IPS-20b (cell line): Measurements from ENCODE around the gene MVK.

Source experiments
- H3K27ac ChIP-seq: one replicate; pipeline ENCODE4 v1.5.1; 2013; ENCODE audit warnings: low read length
- H3K27me3 ChIP-seq: 2 replicates; pipeline ENCODE4 v1.6.1; 2013; ENCODE audit warnings: mild to moderate bottlenecking, low read length, inconsistent platforms; ENCODE audit not compliant: insufficient read depth
- H3K36me3 ChIP-seq: 2 replicates; pipeline ENCODE4 v1.6.1; 2013; ENCODE audit warnings: low read depth, mild to moderate bottlenecking, inconsistent platforms, low read length, moderate library complexity; ENCODE audit not compliant: insufficient read depth
- H3K4me1 ChIP-seq: 2 replicates; pipeline ENCODE4 v1.6.1; 2013; ENCODE audit warnings: mild to moderate bottlenecking, control low read depth, inconsistent platforms, low read length, moderate library complexity; ENCODE audit not compliant: insufficient read depth
- H3K4me3 ChIP-seq: 2 replicates; pipeline ENCODE4 v1.5.1; 2013; ENCODE audit warnings: mild to moderate bottlenecking, low read length, inconsistent platforms
- H3K9ac ChIP-seq: 2 replicates; pipeline ENCODE4 v1.6.1; 2013; ENCODE audit warnings: low read depth, mild to moderate bottlenecking, inconsistent platforms, low read length, moderate library complexity
- H3K9me3 ChIP-seq: 2 replicates; pipeline ENCODE4 v1.6.1; 2013; ENCODE audit warnings: mild to moderate bottlenecking, low read depth, low read length, inconsistent platforms; ENCODE audit not compliant: insufficient read depth

MVK gene

DNA sequence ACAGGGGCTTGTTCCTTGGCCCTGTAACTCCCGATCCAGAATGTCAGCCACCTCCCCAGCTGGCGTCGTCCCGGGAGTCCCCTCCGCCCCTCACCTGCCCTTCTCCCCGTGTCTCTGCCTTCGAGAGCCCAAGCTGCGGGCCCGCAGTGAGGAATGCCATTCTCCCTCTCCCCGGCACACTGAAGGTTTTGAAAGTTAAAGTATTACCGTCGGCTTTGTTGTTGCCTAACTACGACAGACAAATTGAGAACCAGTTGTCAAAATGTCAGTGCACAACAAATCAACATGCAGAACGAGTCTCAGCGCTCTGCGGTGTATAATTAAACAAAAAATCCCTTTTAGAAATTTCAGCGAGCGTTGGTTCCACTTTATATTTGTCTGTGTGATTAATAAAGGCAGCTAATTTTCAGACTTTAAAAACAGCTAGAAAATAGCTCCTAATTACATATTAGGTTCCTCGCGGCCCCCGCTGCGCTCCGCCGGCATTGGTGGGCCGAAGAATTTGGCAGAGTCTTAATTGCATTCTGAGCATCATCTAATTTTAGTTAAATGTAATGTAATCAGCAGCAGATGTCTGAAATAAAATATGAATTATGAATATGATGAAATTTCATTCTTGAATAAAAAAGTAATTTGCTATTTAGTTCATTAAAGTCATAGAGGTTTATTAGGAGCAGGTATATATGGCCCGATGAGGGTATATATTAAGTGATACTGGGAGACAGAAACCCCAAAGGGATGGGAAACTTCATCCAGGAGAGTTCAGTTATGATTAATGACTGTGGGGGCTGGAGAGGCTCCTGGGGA is 40.3 kb downstream of the MVK start:
- no peak overlapping the region for H3K9ac ChIP-seq
- no peak overlapping the region for H3K27ac ChIP-seq
- no peaks in the 10 kb centered on the region for H3K4me1 ChIP-seq
- H3K36me3 ChIP-seq: no peaks in the 10 kb centered on the region
- H3K27me3 ChIP-seq: peaks cover 13% of the 10 kb centered on the region; the same call in 1 of the 2 replicates
- no peak overlapping the region for H3K4me3 ChIP-seq
- H3K9me3 ChIP-seq: no peaks in the 10 kb centered on the region

DNA sequence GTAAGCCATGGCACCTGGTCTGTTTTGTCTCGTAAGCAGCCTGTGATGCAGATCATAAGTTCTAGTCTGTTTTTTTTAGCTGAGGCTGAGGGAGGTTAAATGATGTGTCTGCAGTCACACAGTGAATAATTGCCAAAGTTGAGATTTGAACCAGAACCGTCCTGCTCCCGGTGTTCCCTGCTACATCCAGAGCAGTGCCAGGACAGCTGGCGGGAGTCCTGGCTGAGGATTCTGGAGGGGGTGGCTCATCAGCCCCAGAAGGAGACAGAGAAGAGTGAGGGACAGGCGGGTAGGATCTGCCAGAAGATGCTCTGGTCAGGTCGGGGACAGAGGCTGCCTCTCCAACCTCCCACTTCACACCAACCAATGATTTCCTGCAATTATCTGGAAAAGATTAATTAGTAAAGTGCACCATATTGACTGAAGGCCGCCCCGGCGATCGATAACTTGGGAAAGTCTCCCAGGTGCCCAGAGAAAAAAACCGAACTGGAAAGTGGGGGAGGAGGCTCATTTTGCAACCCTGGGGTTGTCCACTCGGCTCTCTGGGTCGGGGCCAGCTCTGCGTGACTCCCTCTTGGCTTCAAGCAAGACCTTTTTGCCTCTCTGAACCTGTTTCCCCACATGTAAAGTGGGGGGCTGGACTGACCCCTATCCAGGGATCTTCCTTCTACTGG is 42.1 kb downstream of the MVK start:
- Histone ChIP-seq H3K27me3 (peaks cover 13% of the 10 kb centered on the region; the same call in 1 of the 2 replicates), H3K9ac (no peak overlapping the region), H3K36me3 (no peaks in the 10 kb centered on the region), H3K27ac (no peak overlapping the region), H3K9me3 (no peaks in the 10 kb centered on the region), H3K4me1 (no peaks in the 10 kb centered on the region), H3K4me3 (no peak overlapping the region)

GRCh38 chr12:109617491-109617890 is 43.9 kb downstream of the MVK start:
- H3K36me3 ChIP-seq: no peaks in the 10 kb centered on the region

GRCh38 chr12:109618082-109618481 is 44.5 kb downstream of the MVK start:
- Histone ChIP-seq H3K9me3 (no peaks in the 10 kb centered on the region), H3K27ac (no peak overlapping the region), H3K36me3 (no peaks in the 10 kb centered on the region), H3K9ac (no peak overlapping the region), H3K4me3 (no peak overlapping the region), H3K27me3 (peaks cover 13% of the 10 kb centered on the region; the same call in 1 of the 2 replicates), H3K4me1 (0 out of 2 replicates have a peak, but pooled peaks cover 7% of the 10 kb centered on the region)

More at GRCh38 chr12:109617491-109617890, 43.9 kb downstream of the MVK start:
- no peaks in the 10 kb centered on the region for H3K9me3 ChIP-seq
- no peak overlapping the region for H3K4me3 ChIP-seq
- H3K27ac ChIP-seq: no peak overlapping the region
- H3K27me3 ChIP-seq: peaks cover 13% of the 10 kb centered on the region; the same call in 1 of the 2 replicates
- H3K9ac ChIP-seq: no peak overlapping the region
- 0 out of 2 replicates have a peak, but pooled peaks cover 6% of the 10 kb centered on the region for H3K4me1 ChIP-seq

DNA sequence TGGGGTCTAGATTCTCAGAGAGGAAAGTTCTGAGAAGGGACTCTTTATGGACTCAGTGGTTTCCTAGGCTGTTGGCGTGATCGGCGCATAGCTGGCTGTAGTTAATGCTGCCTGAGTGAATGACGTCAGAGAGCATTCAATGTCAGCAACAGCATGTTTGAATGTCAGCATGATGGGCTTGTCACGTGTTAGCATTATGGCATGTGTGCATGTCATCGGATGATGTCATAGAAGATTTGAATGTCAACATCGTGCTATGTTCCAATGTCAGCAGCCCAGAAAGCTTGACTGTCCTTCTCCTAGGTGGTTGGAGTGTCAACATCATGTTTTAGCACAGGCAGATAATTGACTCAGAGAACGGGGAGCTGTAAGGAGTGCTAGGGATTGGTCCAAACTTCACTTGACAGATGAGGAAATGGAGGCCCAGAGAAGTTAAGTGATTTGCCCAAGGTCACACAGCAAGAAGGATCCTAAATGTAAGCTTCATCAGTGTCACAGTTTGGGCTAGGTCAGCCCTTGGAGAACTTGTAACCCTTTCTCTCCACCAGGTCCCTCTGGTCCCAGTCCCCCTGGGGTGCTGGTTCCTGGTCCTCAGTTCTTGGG is 45.5 kb downstream of the MVK start:
- H3K4me1 ChIP-seq: 0 out of 2 replicates have a peak, but pooled peaks cover 7% of the 10 kb centered on the region
- no peaks in the 10 kb centered on the region for H3K9me3 ChIP-seq
- peaks cover 13% of the 10 kb centered on the region; the same call in 1 of the 2 replicates for H3K27me3 ChIP-seq
- no peak overlapping the region for H3K9ac ChIP-seq
- no peak overlapping the region for H3K4me3 ChIP-seq
- no peak overlapping the region for H3K27ac ChIP-seq
- H3K36me3 ChIP-seq: no peaks in the 10 kb centered on the region

- Histone ChIP-seq H3K4me1 (0 out of 2 replicates have a peak, but pooled peaks cover 7% of the 10 kb centered on the region), H3K4me3 (no peak overlapping the region), H3K9me3 (no peaks in the 10 kb centered on the region), H3K27ac (no peak overlapping the region), H3K27me3 (peaks cover 10% of the 10 kb centered on the region; the same call in 1 of the 2 replicates), H3K9ac (no peak overlapping the region), H3K36me3 (no peaks in the 10 kb centered on the region)
These were observed 47.7 kb downstream of the MVK start for GRCh38 chr12:109621211-109621694.

DNA sequence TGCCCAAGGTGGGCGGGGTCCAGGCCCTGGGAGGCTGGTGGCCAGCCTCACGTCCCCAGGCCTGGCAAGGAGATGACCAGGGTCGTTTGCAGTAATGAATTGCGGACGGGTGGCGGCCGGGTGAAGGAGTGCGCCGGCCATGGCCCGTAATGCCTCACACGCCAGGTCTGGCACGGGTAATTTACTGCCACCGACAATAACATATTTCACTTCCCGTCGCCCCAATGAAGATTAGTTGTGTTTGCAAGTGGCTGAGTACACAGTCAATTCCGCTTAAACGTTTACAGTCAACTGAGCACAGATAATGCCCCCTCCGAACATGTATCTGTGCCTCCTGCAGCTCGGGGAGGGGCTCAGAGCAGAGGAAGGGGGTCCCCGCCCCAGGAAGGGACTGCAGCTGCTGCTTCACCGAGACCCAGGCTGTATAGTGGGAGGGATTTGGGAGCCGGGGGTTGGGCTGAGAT is 48.3 kb downstream of the MVK start:
- Histone ChIP-seq H3K27me3 (0 out of 2 replicates have a peak, but pooled peaks cover 3% of the 10 kb centered on the region), H3K9me3 (no peaks in the 10 kb centered on the region), H3K9ac (no peak overlapping the region), H3K4me1 (0 out of 2 replicates have a peak, but pooled peaks cover 7% of the 10 kb centered on the region), H3K4me3 (no peak overlapping the region), H3K27ac (no peak overlapping the region), H3K36me3 (no peaks in the 10 kb centered on the region)

- Histone ChIP-seq H3K36me3 (no peaks in the 10 kb centered on the region), H3K4me3 (no peak overlapping the region), H3K4me1 (0 out of 2 replicates have a peak, but pooled peaks cover 7% of the 10 kb centered on the region), H3K27ac (no peak overlapping the region), H3K9me3 (no peaks in the 10 kb centered on the region), H3K27me3 (no peaks in the 10 kb centered on the region), H3K9ac (no peak overlapping the region)
These were observed 50.9 kb downstream of the MVK start for GRCh38 chr12:109624467-109624866.

- no peaks in the 10 kb centered on the region for H3K9me3 ChIP-seq
- H3K27ac ChIP-seq: no peak overlapping the region
- H3K4me1 ChIP-seq: 0 out of 2 replicates have a peak, but pooled peaks cover 7% of the 10 kb centered on the region
- no peak overlapping the region for H3K4me3 ChIP-seq
- H3K36me3 ChIP-seq: no peaks in the 10 kb centered on the region
- no peaks in the 10 kb centered on the region for H3K27me3 ChIP-seq
- no peak overlapping the region for H3K9ac ChIP-seq
These were observed 51.6 kb downstream of the MVK start for GRCh38 chr12:109625131-109625559.

GRCh38 chr12:109625749-109626377 is 52.3 kb downstream of the MVK start:
- no peak overlapping the region for H3K27ac ChIP-seq
- no peaks in the 10 kb centered on the region for H3K27me3 ChIP-seq

More at GRCh38 chr12:109625749-109626377, 52.3 kb downstream of the MVK start:
- Histone ChIP-seq H3K9me3 (no peaks in the 10 kb centered on the region), H3K9ac (no peak overlapping the region), H3K36me3 (no peaks in the 10 kb centered on the region), H3K4me1 (0 out of 2 replicates have a peak, but pooled peaks cover 7% of the 10 kb centered on the region), H3K4me3 (no peak overlapping the region)
